ENCODE measurements around the gene SSBP2. TPM values are rescaled to one million over a fixed set of nuclear protein-coding genes. Genes with fewer than 3 reads are reported as not detected.

Gene SSBP2
- total RNA-seq, 2 experiments from 2014 or later, result 48.2 to 50.6 TPM

GRCh38 chr5:81750308-81751008 lies 439 bp downstream of the SSBP2 start:
- CTCF ChIA-PET, result interaction anchor here (0.9 to 1.5 kb wide), 8 partner anchors 8 to 451 kb away, joined by 3 to 11 read pairs (median 3); no protein-coding TSS in a partner anchor
- H3K27ac Mint-ChIP-seq, result peak overlapping the region; percentile 97
- peak; percentile 25 for DNase-seq
- peaks cover 11% of the 10 kb centered on the region for H3K36me3 Mint-ChIP-seq (ENCODE audit: low read depth)
- no peaks in the 10 kb centered on the region for H3K9me3 Mint-ChIP-seq
- H3K27me3 Mint-ChIP-seq, result peaks cover 7% of the 10 kb centered on the region
- peak overlapping the region; percentile 90 for H3K4me3 Mint-ChIP-seq
- H3K4me1 Mint-ChIP-seq, result peaks cover 42% of the 10 kb centered on the region
- POLR2A ChIA-PET, result interaction anchor here (1.3 to 2.4 kb wide), 3 partner anchors 31 to 212 kb away, joined by 4 to 37 read pairs (median 4); no protein-coding TSS in a partner anchor

DNA sequence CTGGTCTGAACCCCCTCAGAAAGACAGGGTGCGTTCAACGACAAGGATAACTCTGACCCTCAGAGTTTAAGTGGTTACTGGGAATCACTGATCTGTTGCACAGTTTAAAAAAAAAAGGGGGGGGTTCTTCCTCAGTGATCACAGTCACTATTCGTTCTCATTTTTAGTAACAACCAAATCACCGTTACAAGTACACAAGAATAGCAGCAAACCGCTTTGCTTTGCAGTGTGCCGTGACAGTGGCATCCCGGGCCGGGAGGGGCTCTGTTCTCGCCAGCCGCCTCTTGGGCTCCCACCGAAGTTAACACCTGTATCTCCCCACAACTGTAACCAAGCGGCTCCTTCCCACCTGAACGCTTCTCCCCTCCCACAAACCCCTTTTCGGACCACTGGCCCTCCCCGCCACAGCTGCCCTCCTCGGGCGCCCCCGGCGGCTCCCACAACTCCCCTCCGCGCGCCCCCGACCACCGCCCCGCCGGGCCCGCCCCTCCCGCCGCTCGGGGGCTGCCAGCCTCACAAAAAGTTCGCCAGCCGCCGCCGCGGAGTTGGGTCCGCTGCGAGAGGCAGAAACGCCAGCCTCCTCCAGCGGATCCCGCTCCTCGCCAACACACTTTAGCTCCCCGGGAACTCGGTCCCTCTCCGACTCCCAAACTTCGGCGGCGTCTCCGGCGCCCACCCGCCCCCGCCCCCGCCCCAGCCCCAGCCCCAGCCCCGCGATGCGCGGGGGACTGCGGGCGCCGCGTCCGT lies 1.2 kb downstream of the SSBP2 start:
- DNase-seq, result peak; percentile 57
- H3K9me3 Mint-ChIP-seq, result no peaks in the 10 kb centered on the region
- H3K4me3 Mint-ChIP-seq, result peak overlapping the region; percentile 95
- ChIA-PET POLR2A (interaction anchor here (1.3 kb wide), 1 partner anchor 211 kb away, joined by 4 read pairs; no protein-coding TSS in a partner anchor), CTCF (interaction anchor here (0.9 to 1.5 kb wide), 3 partner anchors 9 to 450 kb away, joined by 3 read pairs; no protein-coding TSS in a partner anchor)
- peaks cover 7% of the 10 kb centered on the region for H3K27me3 Mint-ChIP-seq
- peaks cover 11% of the 10 kb centered on the region for H3K36me3 Mint-ChIP-seq (ENCODE audit: low read depth)
- peak overlapping the region; percentile 96 for H3K27ac Mint-ChIP-seq
- H3K4me1 Mint-ChIP-seq, result peaks cover 42% of the 10 kb centered on the region

GRCh38 chr5:81749192-81749560 lies 1.7 kb downstream of the SSBP2 start:
- ChIA-PET CTCF (interaction anchor here (0.6 to 0.9 kb wide), 2 partner anchors 9 to 238 kb away, joined by 3 to 5 read pairs; no protein-coding TSS in a partner anchor), POLR2A (no interaction called here)
- peak; percentile 22 for DNase-seq
- peaks cover 42% of the 10 kb centered on the region for H3K4me1 Mint-ChIP-seq
- H3K27ac Mint-ChIP-seq, result peak overlapping the region; percentile 96
- H3K4me3 Mint-ChIP-seq, result peak overlapping the region; percentile 95
- H3K36me3 Mint-ChIP-seq (ENCODE audit: low read depth), result peaks cover 11% of the 10 kb centered on the region
- peaks cover 5% of the 10 kb centered on the region for H3K27me3 Mint-ChIP-seq
- no peaks in the 10 kb centered on the region for H3K9me3 Mint-ChIP-seq

GRCh38 chr5:81748556-81748955 lies 2.3 kb downstream of the SSBP2 start:
- Mint-ChIP-seq H3K27me3 (peaks cover 5% of the 10 kb centered on the region), H3K4me3 (peak overlapping the region; percentile 95), H3K9me3 (no peaks in the 10 kb centered on the region), H3K4me1 (peaks cover 42% of the 10 kb centered on the region), H3K36me3 (ENCODE audit: low read depth) (peaks cover 11% of the 10 kb centered on the region), H3K27ac (peak overlapping the region; percentile 96)
- no peak for DNase-seq
- ChIA-PET POLR2A (no interaction called here), CTCF (interaction anchor here (0.6 to 0.9 kb wide), 2 partner anchors 8 to 238 kb away, joined by 3 to 5 read pairs; no protein-coding TSS in a partner anchor)

GRCh38 chr5:81747030-81747429 lies 3.9 kb downstream of the SSBP2 start:
- POLR2A ChIA-PET, result no interaction called here
- H3K27me3 Mint-ChIP-seq, result no peaks in the 10 kb centered on the region
- DNase-seq, result no peak
- no peaks in the 10 kb centered on the region for H3K9me3 Mint-ChIP-seq
- peaks cover 3% of the 10 kb centered on the region for H3K36me3 Mint-ChIP-seq (ENCODE audit: low read depth)
- peaks cover 36% of the 10 kb centered on the region for H3K4me1 Mint-ChIP-seq
- H3K27ac Mint-ChIP-seq, result no peak overlapping the region
- H3K4me3 Mint-ChIP-seq, result no peak overlapping the region
- CTCF ChIA-PET, result no interaction called here

DNA sequence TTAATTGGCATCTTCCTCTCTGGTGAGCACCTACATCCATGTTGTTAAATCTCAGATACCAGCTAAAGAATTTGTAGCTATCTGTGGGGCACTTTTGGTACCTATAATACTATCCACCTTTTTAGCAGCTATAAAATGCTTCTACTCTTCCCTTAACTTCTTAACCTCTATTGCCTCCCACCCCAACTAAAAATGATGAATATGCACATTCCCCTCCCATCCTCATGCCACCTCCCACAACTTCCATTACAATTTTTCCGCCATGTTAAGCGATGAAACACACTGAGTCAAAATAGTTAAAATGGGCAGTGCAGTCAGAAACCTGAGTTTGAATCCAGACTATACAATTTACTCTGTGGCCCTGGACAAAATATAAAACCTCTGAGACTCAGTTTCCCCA lies 10.1 kb downstream of the SSBP2 start:
- CTCF ChIA-PET, result interaction anchor here (0.9 to 1.4 kb wide), 2 partner anchors 8 to 317 kb away, joined by 3 read pairs; no protein-coding TSS in a partner anchor
- no peak overlapping the region for H3K4me3 Mint-ChIP-seq
- H3K27ac Mint-ChIP-seq, result no peak overlapping the region
- DNase-seq, result no peak
- H3K9me3 Mint-ChIP-seq, result peaks cover 6% of the 10 kb centered on the region
- peaks cover 5% of the 10 kb centered on the region for H3K36me3 Mint-ChIP-seq (ENCODE audit: low read depth)
- POLR2A ChIA-PET, result interaction anchor here (1.1 kb wide), 1 partner anchor 23 kb away, joined by 3 read pairs; no protein-coding TSS in a partner anchor
- peaks cover 7% of the 10 kb centered on the region for H3K4me1 Mint-ChIP-seq
- no peaks in the 10 kb centered on the region for H3K27me3 Mint-ChIP-seq

- Mint-ChIP-seq H3K27me3 (no peaks in the 10 kb centered on the region), H3K9me3 (peaks cover 6% of the 10 kb centered on the region), H3K4me3 (no peak overlapping the region), H3K27ac (no peak overlapping the region), H3K36me3 (ENCODE audit: low read depth) (peaks cover 7% of the 10 kb centered on the region), H3K4me1 (peaks cover 6% of the 10 kb centered on the region)
- ChIA-PET CTCF (no interaction called here), POLR2A (no interaction called here)
- DNase-seq, result no peak
Measured at GRCh38 chr5:81739291-81739690, 11.6 kb downstream of the SSBP2 start.

- Mint-ChIP-seq H3K4me1 (peaks cover 8% of the 10 kb centered on the region), H3K9me3 (no peaks in the 10 kb centered on the region), H3K27ac (no peak overlapping the region), H3K4me3 (no peak overlapping the region), H3K36me3 (ENCODE audit: low read depth) (peaks cover 4% of the 10 kb centered on the region), H3K27me3 (no peaks in the 10 kb centered on the region)
- ChIA-PET POLR2A (no interaction called here), CTCF (no interaction called here)
- DNase-seq, result no peak
Measured at GRCh38 chr5:81729276-81729675, 21.6 kb downstream of the SSBP2 start.

DNA sequence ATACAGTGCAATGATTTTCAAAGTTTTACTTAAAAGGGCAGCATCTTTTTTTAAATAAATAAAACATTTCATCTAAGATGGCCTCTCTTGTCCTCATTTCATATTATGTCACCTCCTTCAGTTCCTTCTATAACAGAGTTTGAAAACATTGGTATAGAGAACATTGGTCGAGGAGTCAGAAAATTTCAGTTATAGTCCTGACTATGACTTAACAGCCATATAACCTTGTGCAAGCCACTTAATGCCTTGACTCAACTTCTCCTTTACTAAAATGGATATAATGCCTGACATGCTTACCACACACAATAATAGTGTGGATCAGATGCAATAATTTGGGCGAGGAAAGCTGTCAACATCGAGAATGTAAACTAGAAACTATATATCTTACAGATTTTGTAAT lies 22.6 kb downstream of the SSBP2 start:
- ChIA-PET CTCF (no interaction called here), POLR2A (no interaction called here)
- no peak overlapping the region for H3K27ac Mint-ChIP-seq
- H3K27me3 Mint-ChIP-seq, result no peaks in the 10 kb centered on the region
- DNase-seq, result no peak
- H3K36me3 Mint-ChIP-seq (ENCODE audit: low read depth), result peaks cover 4% of the 10 kb centered on the region
- H3K4me1 Mint-ChIP-seq, result peaks cover 8% of the 10 kb centered on the region
- no peaks in the 10 kb centered on the region for H3K9me3 Mint-ChIP-seq
- H3K4me3 Mint-ChIP-seq, result no peak overlapping the region

DNA sequence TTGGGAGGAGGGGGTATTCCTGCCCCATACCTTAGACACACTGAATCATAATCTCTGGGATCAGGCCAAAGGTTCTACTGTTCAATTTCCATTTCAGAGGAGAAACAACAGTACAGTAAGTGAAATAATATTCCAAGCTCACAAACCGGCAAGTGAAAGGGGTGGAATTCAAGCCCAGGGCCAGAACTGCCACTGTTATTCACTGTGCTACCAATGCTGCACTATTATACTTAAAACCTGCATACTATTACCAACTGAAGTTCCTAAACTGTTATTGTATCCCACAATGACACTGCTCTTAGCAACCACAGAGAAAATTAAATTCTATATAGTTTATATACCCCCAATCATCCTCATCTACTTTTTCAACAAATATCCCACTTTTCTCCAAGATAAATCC lies 24.6 kb downstream of the SSBP2 start:
- Mint-ChIP-seq H3K36me3 (ENCODE audit: low read depth) (peaks cover 4% of the 10 kb centered on the region), H3K27me3 (no peaks in the 10 kb centered on the region), H3K4me1 (peaks cover 20% of the 10 kb centered on the region), H3K9me3 (no peaks in the 10 kb centered on the region), H3K4me3 (no peak overlapping the region), H3K27ac (no peak overlapping the region)
- CTCF ChIA-PET, result interaction anchor here (0.6 kb wide), 1 partner anchor 98 kb away, joined by 4 read pairs; no protein-coding TSS in a partner anchor
- POLR2A ChIA-PET, result no interaction called here
- no peak for DNase-seq

- no peaks in the 10 kb centered on the region for H3K27me3 Mint-ChIP-seq
- ChIA-PET POLR2A (no interaction called here), CTCF (no interaction called here)
- H3K27ac Mint-ChIP-seq, result no peak overlapping the region
- H3K4me1 Mint-ChIP-seq, result peaks cover 37% of the 10 kb centered on the region
- peaks cover 4% of the 10 kb centered on the region for H3K36me3 Mint-ChIP-seq (ENCODE audit: low read depth)
- no peaks in the 10 kb centered on the region for H3K9me3 Mint-ChIP-seq
- no peak overlapping the region for H3K4me3 Mint-ChIP-seq
- no peak for DNase-seq
Measured at GRCh38 chr5:81724571-81724970, 26.3 kb downstream of the SSBP2 start.

- no peak overlapping the region for H3K27ac Mint-ChIP-seq
- H3K36me3 Mint-ChIP-seq (ENCODE audit: low read depth), result peaks cover 4% of the 10 kb centered on the region
- peaks cover 41% of the 10 kb centered on the region for H3K4me1 Mint-ChIP-seq
- CTCF ChIA-PET, result no interaction called here
- no peaks in the 10 kb centered on the region for H3K27me3 Mint-ChIP-seq
- POLR2A ChIA-PET, result no interaction called here
- H3K4me3 Mint-ChIP-seq, result no peak overlapping the region
- H3K9me3 Mint-ChIP-seq, result no peaks in the 10 kb centered on the region
- DNase-seq, result no peak
Measured at GRCh38 chr5:81724108-81724507, 26.8 kb downstream of the SSBP2 start.

- H3K36me3 Mint-ChIP-seq (ENCODE audit: low read depth), result peaks cover 4% of the 10 kb centered on the region
- DNase-seq, result no peak
- ChIA-PET POLR2A (no interaction called here), CTCF (no interaction called here)
- no peak overlapping the region for H3K27ac Mint-ChIP-seq
- no peaks in the 10 kb centered on the region for H3K27me3 Mint-ChIP-seq
- H3K4me3 Mint-ChIP-seq, result no peak overlapping the region
- H3K4me1 Mint-ChIP-seq, result peaks cover 50% of the 10 kb centered on the region
- no peaks in the 10 kb centered on the region for H3K9me3 Mint-ChIP-seq
Measured at GRCh38 chr5:81721049-81721448, 29.8 kb downstream of the SSBP2 start.

Data from activated CD4-positive, alpha-beta T cell treated with anti-CD3 and anti-CD28 coated beads, Interleukin-2, amount 10 ng/mL, durations not matched to agents 7 days and 5 days (primary cell).